ENCODE data around the gene UQCR10.

Gene UQCR10

DNA sequence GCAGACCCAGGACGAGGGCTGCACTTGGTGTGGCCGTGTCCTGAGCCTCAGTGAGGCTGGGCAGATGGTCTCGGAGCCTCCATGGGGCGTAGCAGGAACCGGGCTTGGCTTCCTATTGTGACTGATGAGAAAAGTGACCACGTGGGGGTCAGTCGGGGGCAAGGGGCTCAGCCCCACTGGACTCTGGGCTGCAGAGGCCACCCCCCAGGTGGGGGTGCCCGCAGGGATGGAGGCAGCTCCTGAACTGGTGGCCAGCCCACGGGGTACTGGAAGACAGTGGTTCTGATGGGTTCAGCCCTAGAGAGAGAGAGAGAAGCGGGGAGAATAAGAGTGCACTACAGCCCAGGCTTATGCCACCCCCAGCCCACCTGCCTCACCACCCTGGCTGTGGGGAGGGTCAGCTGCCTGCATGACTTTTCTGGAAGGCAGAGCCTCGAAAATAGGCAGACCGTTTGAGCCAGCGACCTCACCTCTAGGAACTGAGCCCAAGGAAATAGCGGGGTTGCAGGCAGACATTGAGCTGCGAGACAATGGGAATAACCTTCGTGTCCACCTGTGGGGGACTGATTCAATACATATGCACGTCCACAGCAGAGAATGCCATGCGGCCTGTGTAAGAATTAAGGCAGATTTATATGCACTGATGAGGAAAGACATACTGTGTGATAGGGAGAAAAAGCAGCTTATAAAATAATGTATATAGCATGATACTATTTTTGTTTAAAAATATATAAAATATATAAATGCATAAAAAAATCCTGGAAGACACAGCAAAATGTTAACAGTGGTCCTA is 35.9 kb upstream of the UQCR10 start:
- ATAC-seq (ENCODE audit: low read depth) = no peak
- Mint-ChIP-seq H3K9me3 (no peaks in the 10 kb centered on the region), H3K27ac (no peak overlapping the region), H3K27me3 (peaks cover 1% of the 10 kb centered on the region), H3K4me1 (no peaks in the 10 kb centered on the region), H3K4me3 (no peak overlapping the region), H3K36me3 (peaks cover 13% of the 10 kb centered on the region)
- no peak for DNase-seq (ENCODE audit: low spot score in 2 of 2)

DNA sequence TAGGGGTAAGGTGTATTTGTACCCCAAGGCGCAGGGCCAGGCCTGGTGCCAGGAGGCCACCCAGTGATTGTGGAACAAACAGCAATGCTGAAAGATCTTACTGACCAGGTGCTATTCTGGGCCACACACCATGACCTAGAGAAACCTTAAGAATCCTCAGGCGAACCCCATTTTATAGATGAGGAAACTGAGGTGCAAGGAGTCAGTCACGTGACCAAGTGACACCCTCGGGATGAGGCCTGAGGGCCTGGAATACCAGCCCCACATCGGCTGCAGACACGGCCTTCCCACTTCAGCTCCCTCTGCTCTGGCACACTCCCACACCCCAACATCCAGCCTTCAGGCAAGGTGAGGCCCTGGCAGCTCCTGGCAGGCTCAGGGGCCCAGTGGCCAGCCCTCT is 34.3 kb upstream of the UQCR10 start:
- Mint-ChIP-seq H3K27me3 (no peaks in the 10 kb centered on the region), H3K4me1 (no peaks in the 10 kb centered on the region), H3K9me3 (no peaks in the 10 kb centered on the region), H3K27ac (no peak overlapping the region), H3K36me3 (peaks cover 17% of the 10 kb centered on the region), H3K4me3 (no peak overlapping the region)
- DNase-seq (ENCODE audit: low spot score in 2 of 2) = no peak
- no peak for ATAC-seq (ENCODE audit: low read depth)

DNA sequence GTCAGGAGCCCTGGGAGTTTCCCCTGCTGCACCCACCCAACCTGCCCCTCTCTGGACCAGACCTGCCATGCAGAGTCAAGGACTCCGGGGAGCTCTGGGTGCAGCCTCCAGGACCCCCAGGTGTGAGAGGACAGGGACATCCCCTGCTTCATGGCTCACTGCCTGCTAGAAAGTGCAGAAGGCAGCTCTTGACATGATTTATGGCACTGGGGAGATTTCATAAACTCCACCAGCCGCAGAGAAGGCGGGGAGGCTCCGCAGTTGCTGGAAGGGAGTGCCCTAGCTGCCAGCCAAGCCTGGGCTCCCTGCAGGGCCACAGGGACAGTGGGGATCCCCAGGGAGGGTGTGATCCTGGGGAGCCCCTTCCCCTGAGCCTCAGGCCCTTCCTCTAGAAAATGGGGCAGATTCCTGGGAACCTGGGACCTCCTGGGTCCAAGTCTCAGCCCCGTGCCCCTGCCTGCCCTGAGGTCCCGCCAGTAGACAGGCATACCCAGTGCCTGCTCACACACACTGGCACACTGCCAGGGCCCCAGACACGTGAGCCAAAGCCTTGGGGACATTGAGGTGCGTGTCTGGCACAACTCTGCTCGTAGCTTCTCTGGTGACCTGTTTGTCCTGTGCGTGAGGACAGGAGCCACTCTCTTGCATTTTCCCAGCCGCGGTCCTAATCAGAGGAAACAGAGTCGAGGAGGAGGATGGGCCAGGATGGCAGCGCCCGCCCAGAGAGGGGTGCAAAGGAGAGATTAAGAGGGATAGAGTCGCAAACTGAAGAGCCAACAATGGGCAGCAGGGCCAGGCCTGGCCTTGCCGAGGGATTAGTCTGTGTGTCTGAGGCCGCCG is 33.6 kb upstream of the UQCR10 start:
- Mint-ChIP-seq H3K9me3 (no peaks in the 10 kb centered on the region), H3K36me3 (peaks cover 17% of the 10 kb centered on the region), H3K27ac (no peak overlapping the region), H3K27me3 (no peaks in the 10 kb centered on the region), H3K4me1 (no peaks in the 10 kb centered on the region), H3K4me3 (no peak overlapping the region)
- DNase-seq (ENCODE audit: low spot score in 2 of 2) (no peak), ATAC-seq (ENCODE audit: low read depth) (no peak)

DNA sequence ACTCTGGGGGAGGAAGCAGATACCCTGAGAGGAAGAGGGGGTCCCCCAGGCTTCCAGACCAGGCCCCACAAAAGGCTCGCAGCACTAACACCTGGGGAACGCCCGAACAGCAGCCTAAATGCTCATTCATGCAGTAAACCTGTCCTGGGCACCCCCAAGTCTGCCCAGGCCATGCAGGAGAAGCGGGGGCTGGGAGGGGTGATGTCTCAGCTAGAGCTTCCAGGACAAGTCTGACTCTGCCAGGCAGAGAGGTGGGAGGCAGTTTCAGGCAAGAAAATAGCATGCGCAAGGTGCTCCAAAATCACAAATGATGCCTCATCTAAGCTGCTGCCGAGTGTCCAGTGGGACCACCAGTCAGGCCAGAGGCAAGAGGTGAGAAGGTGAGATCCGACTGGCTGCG is 32.8 kb upstream of the UQCR10 start:
- H3K4me3 Mint-ChIP-seq = no peak overlapping the region
- ATAC-seq (ENCODE audit: low read depth) = no peak
- no peaks in the 10 kb centered on the region for H3K9me3 Mint-ChIP-seq
- H3K36me3 Mint-ChIP-seq = peaks cover 19% of the 10 kb centered on the region
- H3K27ac Mint-ChIP-seq = no peak overlapping the region
- no peaks in the 10 kb centered on the region for H3K27me3 Mint-ChIP-seq
- no peaks in the 10 kb centered on the region for H3K4me1 Mint-ChIP-seq
- DNase-seq (ENCODE audit: low spot score in 2 of 2) = no peak

DNA sequence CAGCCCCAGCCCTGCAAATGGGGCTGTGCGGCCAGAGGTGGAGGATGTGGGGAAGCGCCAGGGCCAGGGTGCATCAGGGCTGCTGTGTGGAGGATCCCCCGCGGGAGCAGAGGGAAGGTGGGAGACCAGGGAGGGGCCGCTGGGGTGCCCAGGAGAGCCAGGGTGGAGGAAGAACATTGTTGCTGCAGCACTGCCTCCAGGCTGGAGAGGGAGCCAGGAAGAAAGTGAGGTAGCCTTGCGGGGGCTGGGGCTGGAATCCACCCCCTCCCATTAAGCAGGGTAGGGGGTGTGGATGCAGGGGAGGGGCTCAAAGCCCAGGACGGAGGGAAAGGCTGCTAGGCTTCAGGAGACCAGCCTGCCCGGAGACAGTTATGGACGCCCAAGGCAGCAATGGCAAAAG is 32.3 kb upstream of the UQCR10 start:
- ATAC-seq (ENCODE audit: low read depth) (no peak), DNase-seq (ENCODE audit: low spot score in 2 of 2) (no peak)
- Mint-ChIP-seq H3K27me3 (no peaks in the 10 kb centered on the region), H3K4me3 (no peak overlapping the region), H3K36me3 (peaks cover 22% of the 10 kb centered on the region), H3K9me3 (no peaks in the 10 kb centered on the region), H3K4me1 (no peaks in the 10 kb centered on the region), H3K27ac (no peak overlapping the region)

DNA sequence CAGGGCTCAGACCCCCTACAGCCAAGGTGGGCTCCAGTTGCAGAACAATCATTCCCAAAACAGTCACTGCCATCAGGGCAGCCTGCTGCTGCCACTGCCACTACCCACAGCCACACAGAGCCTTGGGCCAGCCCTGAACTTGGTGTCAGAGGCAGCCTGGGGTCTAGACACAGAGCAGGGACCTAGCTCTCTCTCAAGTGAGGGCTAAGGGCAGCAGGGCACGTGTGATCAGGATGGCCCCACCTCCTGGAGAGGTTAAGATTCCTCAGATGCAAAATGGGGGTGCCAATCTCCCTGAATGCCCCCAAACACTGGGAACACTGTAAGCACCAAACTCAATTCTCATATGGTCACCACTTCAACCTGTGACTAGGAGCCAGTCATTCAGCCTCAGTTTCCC is 31.8 kb upstream of the UQCR10 start:
- H3K4me3 Mint-ChIP-seq = no peak overlapping the region
- peaks cover 22% of the 10 kb centered on the region for H3K36me3 Mint-ChIP-seq
- H3K27ac Mint-ChIP-seq = no peak overlapping the region
- H3K9me3 Mint-ChIP-seq = no peaks in the 10 kb centered on the region
- no peak for DNase-seq (ENCODE audit: low spot score in 2 of 2)
- ATAC-seq (ENCODE audit: low read depth) = no peak
- H3K4me1 Mint-ChIP-seq = no peaks in the 10 kb centered on the region
- no peaks in the 10 kb centered on the region for H3K27me3 Mint-ChIP-seq

DNA sequence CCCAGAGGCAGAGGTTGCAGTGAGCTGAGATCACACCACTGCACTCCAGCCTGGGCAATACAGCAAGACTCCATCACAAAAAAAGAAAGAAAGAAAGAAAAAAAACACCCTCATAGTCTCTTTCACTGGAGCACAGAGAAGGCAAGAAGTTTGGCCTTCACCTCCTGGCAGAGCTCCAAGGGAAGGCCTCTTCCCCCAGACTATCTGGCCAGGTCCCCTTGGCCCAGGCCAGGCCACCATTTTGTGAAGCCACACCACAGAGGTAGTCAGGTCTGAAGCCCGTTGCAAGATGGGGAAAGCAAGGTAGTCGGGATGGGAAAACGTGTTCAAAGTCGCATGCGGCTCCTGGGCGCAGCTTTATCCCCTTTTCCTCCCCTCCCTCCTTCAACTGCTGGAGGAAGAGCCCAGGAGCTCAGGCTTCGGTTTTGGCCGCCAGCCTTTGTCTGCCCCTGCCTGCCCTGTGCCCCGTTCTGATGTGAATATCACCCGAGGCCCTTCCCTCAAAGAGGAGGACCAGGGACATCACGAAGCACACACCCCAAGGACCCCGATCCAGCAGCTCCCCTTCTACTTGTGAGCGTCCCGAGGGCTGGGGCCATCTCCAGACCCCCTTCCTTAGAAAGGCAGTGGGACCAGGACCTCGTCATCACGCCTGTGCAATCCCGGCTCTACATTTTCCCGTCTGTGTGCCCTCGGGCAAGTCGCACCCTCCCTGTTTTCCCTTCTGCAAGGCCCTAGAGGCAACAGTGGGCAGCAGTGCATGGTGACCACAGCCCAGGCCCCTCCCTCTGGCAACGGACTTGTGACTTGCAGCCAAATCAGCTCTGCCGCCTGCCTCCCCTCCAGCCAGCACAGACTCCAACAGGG is 29.7 kb upstream of the UQCR10 start:
- peaks cover 27% of the 10 kb centered on the region for H3K36me3 Mint-ChIP-seq
- no peak for DNase-seq (ENCODE audit: low spot score in 2 of 2)

DNA sequence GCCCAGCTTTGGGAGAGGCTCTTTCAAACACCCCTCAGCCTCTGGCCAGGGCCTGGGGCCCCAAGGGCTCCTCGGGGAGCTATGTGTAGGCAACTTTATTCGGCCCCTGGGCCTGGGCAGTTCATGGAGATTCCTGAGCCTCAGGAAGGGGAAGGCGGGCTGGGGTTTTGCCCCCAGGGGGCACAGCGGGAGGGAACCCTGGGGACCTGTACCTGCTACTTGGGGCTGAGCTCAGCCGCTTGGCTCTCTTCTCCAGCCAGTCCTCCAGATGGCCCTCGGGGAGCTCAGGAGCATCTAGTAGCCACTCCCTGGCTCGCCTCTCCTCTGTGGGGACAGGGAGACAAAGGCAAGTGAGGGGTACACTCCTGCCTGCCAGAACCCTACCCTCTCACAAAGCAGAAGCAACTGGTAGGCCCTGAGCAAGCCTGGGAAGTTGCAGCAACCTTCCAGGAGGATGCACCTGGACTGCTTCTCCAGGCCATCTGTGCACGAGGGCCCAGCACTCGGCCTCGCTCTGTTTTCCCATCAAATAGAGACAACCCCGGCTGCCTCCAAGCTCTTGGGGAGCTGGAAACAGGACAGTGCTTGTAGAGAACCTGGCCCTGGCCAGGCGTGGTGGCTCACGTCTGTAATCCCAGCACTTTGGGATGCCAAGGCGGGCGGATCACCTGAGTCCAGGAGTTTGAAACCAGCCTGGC is 28.9 kb upstream of the UQCR10 start:
- Mint-ChIP-seq H3K4me3 (no peak overlapping the region), H3K4me1 (no peaks in the 10 kb centered on the region), H3K27ac (no peak overlapping the region), H3K9me3 (no peaks in the 10 kb centered on the region), H3K27me3 (no peaks in the 10 kb centered on the region), H3K36me3 (peaks cover 29% of the 10 kb centered on the region)
- ATAC-seq (ENCODE audit: low read depth) (no peak), DNase-seq (ENCODE audit: low spot score in 2 of 2) (no peak)

More for the DNA sequence above, 29.7 kb upstream of the UQCR10 start:
- Mint-ChIP-seq H3K4me3 (no peak overlapping the region), H3K27me3 (no peaks in the 10 kb centered on the region), H3K4me1 (no peaks in the 10 kb centered on the region), H3K27ac (no peak overlapping the region), H3K9me3 (no peaks in the 10 kb centered on the region)
- no peak for ATAC-seq (ENCODE audit: low read depth)

DNA sequence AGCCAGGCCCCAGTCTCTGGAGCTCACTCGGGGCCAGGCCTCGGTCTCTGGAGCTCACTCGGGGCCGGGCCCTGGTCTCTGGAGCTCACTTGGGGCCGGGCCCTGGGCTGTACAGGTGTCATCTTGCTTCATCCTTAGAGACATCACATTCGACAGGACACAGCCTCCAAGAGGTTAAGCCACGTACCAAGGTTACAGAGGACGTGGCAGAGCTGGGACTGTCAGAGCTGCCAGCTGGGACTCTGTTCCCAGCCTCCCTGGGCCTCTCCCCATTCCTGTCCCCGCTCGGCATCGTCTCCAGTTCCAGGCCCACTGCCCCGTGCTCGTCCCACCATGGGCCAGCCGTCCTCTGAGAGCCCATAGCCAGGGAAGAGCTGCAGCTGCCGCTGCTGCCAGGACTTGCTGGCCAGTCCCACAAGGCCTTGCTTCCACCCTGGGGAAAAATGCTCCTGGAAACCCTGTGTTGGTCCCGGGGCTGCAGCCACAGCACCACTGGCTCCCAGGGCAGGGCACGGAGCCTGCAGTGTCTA is 27.8 kb upstream of the UQCR10 start:
- no peaks in the 10 kb centered on the region for H3K27me3 Mint-ChIP-seq
- no peak for ATAC-seq (ENCODE audit: low read depth)
- H3K4me3 Mint-ChIP-seq = no peak overlapping the region
- DNase-seq (ENCODE audit: low spot score in 2 of 2) = no peak
- no peaks in the 10 kb centered on the region for H3K9me3 Mint-ChIP-seq
- H3K27ac Mint-ChIP-seq = no peak overlapping the region
- H3K4me1 Mint-ChIP-seq = no peaks in the 10 kb centered on the region
- H3K36me3 Mint-ChIP-seq = peaks cover 28% of the 10 kb centered on the region

DNA sequence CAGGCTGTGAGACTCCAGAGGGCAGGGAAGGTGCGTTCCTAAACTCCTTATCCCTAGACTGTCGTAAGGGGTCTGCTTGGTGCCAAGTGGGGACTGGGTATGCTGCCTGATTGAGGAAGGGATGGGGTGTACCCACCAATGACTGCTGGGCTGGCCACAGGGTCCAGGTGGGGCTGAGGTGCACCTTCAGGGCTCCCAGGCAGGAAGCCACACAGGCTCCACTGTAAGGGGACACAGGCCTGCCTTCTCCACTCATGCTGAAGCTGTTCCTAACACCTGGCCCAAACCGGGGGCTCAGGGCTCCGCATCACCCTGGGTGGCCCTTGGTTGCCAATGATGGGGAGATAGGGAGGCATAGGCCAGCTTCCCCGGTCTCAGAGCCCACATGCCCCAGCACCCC is 27.0 kb upstream of the UQCR10 start:
- no peaks in the 10 kb centered on the region for H3K4me1 Mint-ChIP-seq
- H3K27me3 Mint-ChIP-seq = no peaks in the 10 kb centered on the region
- DNase-seq (ENCODE audit: low spot score in 2 of 2) (no peak), ATAC-seq (ENCODE audit: low read depth) (no peak)
- no peak overlapping the region for H3K27ac Mint-ChIP-seq
- H3K4me3 Mint-ChIP-seq = no peak overlapping the region
- H3K36me3 Mint-ChIP-seq = peaks cover 29% of the 10 kb centered on the region
- no peaks in the 10 kb centered on the region for H3K9me3 Mint-ChIP-seq

DNA sequence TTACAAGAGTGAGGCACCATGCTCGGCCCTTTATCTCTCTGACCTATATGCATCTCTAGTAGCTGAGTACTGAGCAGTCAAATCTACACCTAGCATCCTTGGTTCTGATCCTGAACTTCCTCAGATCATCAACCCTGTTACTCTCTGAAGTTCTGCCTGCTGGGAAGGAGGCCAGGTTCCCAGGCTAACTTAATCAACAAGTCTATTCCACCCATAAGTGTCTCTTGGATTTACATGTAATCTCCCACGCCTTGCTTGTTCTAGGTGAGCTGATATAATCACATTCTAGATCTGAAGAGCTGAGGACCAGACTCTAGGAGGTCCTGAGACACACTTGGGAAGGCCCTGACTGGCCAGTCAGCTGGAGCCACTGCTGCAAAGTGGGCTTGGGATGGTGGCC is 25.2 kb upstream of the UQCR10 start:
- no peak overlapping the region for H3K4me3 Mint-ChIP-seq
- H3K9me3 Mint-ChIP-seq = no peaks in the 10 kb centered on the region
- no peaks in the 10 kb centered on the region for H3K27me3 Mint-ChIP-seq
- H3K27ac Mint-ChIP-seq = no peak overlapping the region
- H3K36me3 Mint-ChIP-seq = peaks cover 37% of the 10 kb centered on the region
- no peak for DNase-seq (ENCODE audit: low spot score in 2 of 2)
- ATAC-seq (ENCODE audit: low read depth) = no peak
- H3K4me1 Mint-ChIP-seq = peaks cover 2% of the 10 kb centered on the region

DNA sequence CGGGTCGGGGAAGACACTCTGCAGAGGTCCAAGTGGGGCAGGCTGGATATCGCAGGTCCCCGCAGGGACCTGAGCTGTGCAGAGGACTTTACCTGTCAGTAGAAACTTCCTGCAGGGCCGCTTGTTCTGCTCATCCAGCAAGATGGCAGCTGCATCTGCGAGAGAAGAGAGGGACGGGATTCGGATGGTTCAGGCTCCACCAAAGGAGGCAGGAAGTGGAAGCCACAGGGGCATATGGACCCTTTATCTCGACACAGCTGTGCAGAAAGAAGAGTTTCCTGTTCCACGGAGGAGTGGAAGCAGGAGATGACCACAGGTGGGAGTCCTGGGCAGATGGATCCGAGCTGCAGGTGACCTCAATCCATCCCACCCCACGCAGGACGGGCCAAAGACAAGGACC is 24.8 kb upstream of the UQCR10 start:
- H3K36me3 Mint-ChIP-seq = peaks cover 34% of the 10 kb centered on the region
- no peak overlapping the region for H3K27ac Mint-ChIP-seq
- H3K9me3 Mint-ChIP-seq = no peaks in the 10 kb centered on the region
- H3K4me3 Mint-ChIP-seq = no peak overlapping the region
- DNase-seq (ENCODE audit: low spot score in 2 of 2) (no peak), ATAC-seq (ENCODE audit: low read depth) (no peak)
- H3K27me3 Mint-ChIP-seq = no peaks in the 10 kb centered on the region
- peaks cover 2% of the 10 kb centered on the region for H3K4me1 Mint-ChIP-seq

DNA sequence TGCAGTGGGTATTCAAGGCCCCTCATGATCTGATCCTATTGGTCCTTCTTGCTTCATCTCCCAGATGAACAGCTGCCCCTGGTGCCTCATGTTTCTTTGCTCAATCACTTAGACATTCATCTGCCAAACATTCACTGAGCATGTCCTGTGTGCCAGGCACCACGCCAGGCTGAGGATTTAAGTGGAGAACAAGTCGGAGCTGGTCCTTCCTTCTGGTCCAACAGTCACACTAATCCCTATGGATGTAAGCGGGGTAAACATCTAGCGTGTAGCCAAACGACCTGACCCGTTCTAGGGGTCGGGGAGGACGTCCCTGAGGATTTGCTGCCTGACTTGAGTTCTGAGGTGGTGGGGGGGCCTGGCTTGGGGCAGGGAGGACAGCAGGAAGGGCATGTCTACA is 22.3 kb upstream of the UQCR10 start:
- Mint-ChIP-seq H3K9me3 (no peaks in the 10 kb centered on the region), H3K27ac (no peak overlapping the region), H3K4me3 (no peak overlapping the region), H3K36me3 (peaks cover 40% of the 10 kb centered on the region), H3K4me1 (peaks cover 8% of the 10 kb centered on the region), H3K27me3 (no peaks in the 10 kb centered on the region)
- DNase-seq (ENCODE audit: low spot score in 2 of 2) = no peak
- ATAC-seq (ENCODE audit: low read depth) = no peak

Data from memory B cell (primary cell).